Tibial nerve (tissue), 4 donors: Measurements from ENCODE around the gene KPNA4. TPM values are rescaled to one million over a fixed set of nuclear protein-coding genes. Genes with fewer than 3 reads are reported as not detected.

Experiments used
- DNase-seq, 2 donors: peaks; one replicate each; pipeline ENCODE4 v3.0.0-alpha.2; 2019; ENCODE audit warnings: low spot score in 2 of 2
- H3K27ac ChIP-seq, 4 donors: fragments of 200-600 bp; sonication (generic) in 3 of 4; one replicate each; pipeline ENCODE4 v1.5.1; 2017 to 2019; ENCODE audit warnings: mild to moderate bottlenecking in 1 of 4
- H3K27me3 ChIP-seq, 2 donors: fragments of 200-600 bp; sonication (generic) in 1 of 2; one replicate each; pipeline versions ENCODE4 v1.5.1 to v1.6.0; 2017 to 2019
- H3K36me3 ChIP-seq, 3 donors: fragments of 200-600 bp; sonication (generic); one replicate each; pipeline ENCODE4 v1.5.1; 2018 to 2019
- H3K4me1 ChIP-seq, 4 donors: fragments of 200-600 bp; sonication (generic) in 3 of 4; one replicate each; pipeline ENCODE4 v1.5.1; 2017 to 2019
- H3K4me3 ChIP-seq, 4 donors: fragments of 200-600 bp; sonication (generic) in 3 of 4; one replicate each; pipeline ENCODE4 v1.5.1; 2017 to 2019; ENCODE audit warnings: mild to moderate bottlenecking in 1 of 4, moderate library complexity in 1 of 4
- H3K9me3 ChIP-seq, 4 donors: fragments of 200-600 bp; sonication (generic) in 3 of 4; one replicate each; pipeline ENCODE4 v1.5.1; 2017 to 2019
- CTCF ChIP-seq, 5 experiments: fragments of 200-600 bp in 3 of 5; fragments of 450-650 bp in 2 of 5; sonication (generic) in 3 of 5; IDR thresholded peaks; one replicate each; pipeline ENCODE4 v1.5.1; 2016 to 2019; ENCODE audit warnings: antibody characterized with exemption in 5 of 5, mild to moderate bottlenecking in 3 of 5, moderate library complexity in 2 of 5
- EP300 ChIP-seq, 2 donors: sonication (generic); formaldehyde crosslinking; IDR thresholded peaks; one replicate each; pipeline ENCODE4 v1.6.1; 2017; ENCODE audit warnings: antibody characterized with exemption in 2 of 2, mild to moderate bottlenecking in 1 of 2
- POLR2A ChIP-seq, 2 donors: fragments of 450-650 bp; IDR thresholded peaks; one replicate each; pipeline ENCODE4 v1.6.1; 2017; ENCODE audit warnings: antibody characterized with exemption in 2 of 2, mild to moderate bottlenecking in 2 of 2, moderate library complexity in 2 of 2
- WGBS, 2 donors: methylation state at CpG; one replicate each; pipeline ENCODE4 v1.1.5; 2018; 5-methylcytosine and 5-hydroxymethylcytosine counted together
- total RNA-seq, 4 donors: library from RNA; depleted of rRNA; stranded (reverse); fragments of >200 nt; gene quantifications; one replicate each; pipeline ENCODE4 v1.1.0, GENCODE V29; 2016

Gene KPNA4
- total RNA-seq, 4 donors from 2014 or later = 27.0 to 32.4 (median 30.2) TPM

- Histone ChIP-seq H3K4me1 (peaks cover 0 to 3% (median 0%) of the 10 kb centered on the region in 4 donors), H3K4me3 (no peak overlapping the region), H3K9me3 (no peaks in the 10 kb centered on the region), H3K27me3 (no peaks in the 10 kb centered on the region), H3K36me3 (no peaks in the 10 kb centered on the region), H3K27ac (no peak overlapping the region)
- no peak for DNase-seq
- WGBS, 2 donors = 81 to 84% methylated on average over 5 of the region's 5 CpGs
- no peak for TF ChIP-seq EP300 (IDR thresholded peaks at IDR 0.05)
- no peak for TF ChIP-seq CTCF (IDR thresholded peaks at IDR 0.05)
- TF ChIP-seq POLR2A (IDR thresholded peaks at IDR 0.05) = no peak
These were observed 87.6 kb downstream of the KPNA4 start for GRCh38 chr3:160477750-160478149.

- H3K27me3 ChIP-seq = no peaks in the 10 kb centered on the region
- no peak overlapping the region for H3K27ac ChIP-seq
- DNase-seq = no peak
- no peaks in the 10 kb centered on the region for H3K36me3 ChIP-seq
- peaks cover 0 to 3% (median 0%) of the 10 kb centered on the region in 4 donors for H3K9me3 ChIP-seq
- TF ChIP-seq EP300 (IDR thresholded peaks at IDR 0.05) (no peak), CTCF (IDR thresholded peaks at IDR 0.05) (no peak), POLR2A (IDR thresholded peaks at IDR 0.05) (no peak)
- peaks cover 0 to 3% (median 0%) of the 10 kb centered on the region in 4 donors for H3K4me1 ChIP-seq
- no peak overlapping the region for H3K4me3 ChIP-seq
- WGBS, 2 donors = 89 to 93% methylated on average over 2 of the region's 2 CpGs
These were observed 89.5 kb downstream of the KPNA4 start for GRCh38 chr3:160475884-160476283.

- no peaks in the 10 kb centered on the region for H3K36me3 ChIP-seq
- H3K27ac ChIP-seq = no peak overlapping the region
- TF ChIP-seq EP300 (IDR thresholded peaks at IDR 0.05) (no peak), CTCF (IDR thresholded peaks at IDR 0.05) (no peak), POLR2A (IDR thresholded peaks at IDR 0.05) (no peak)
- peaks cover 0 to 11% (median 0%) of the 10 kb centered on the region in 4 donors for H3K9me3 ChIP-seq
- H3K27me3 ChIP-seq = no peaks in the 10 kb centered on the region
- 73 to 79% methylated on average over 2 of the region's 2 CpGs for WGBS, 2 donors
- H3K4me3 ChIP-seq = no peak overlapping the region
- no peak for DNase-seq
- H3K4me1 ChIP-seq = peaks cover 0 to 3% (median 0%) of the 10 kb centered on the region in 4 donors
These were observed 90.2 kb downstream of the KPNA4 start for GRCh38 chr3:160475153-160475552.

- no peak for TF ChIP-seq POLR2A (IDR thresholded peaks at IDR 0.05)
- no peak for TF ChIP-seq EP300 (IDR thresholded peaks at IDR 0.05)
- TF ChIP-seq CTCF (IDR thresholded peaks at IDR 0.05) = no peak
- Histone ChIP-seq H3K9me3 (peaks cover 0 to 15% (median 0%) of the 10 kb centered on the region in 4 donors), H3K4me1 (peaks cover 0 to 3% (median 0%) of the 10 kb centered on the region in 4 donors), H3K4me3 (no peak overlapping the region), H3K27ac (no peak overlapping the region), H3K27me3 (no peaks in the 10 kb centered on the region), H3K36me3 (no peaks in the 10 kb centered on the region)
- no peak for DNase-seq
These were observed 90.9 kb downstream of the KPNA4 start for GRCh38 chr3:160474416-160474838.

GRCh38 chr3:160473978-160474377 is 91.4 kb downstream of the KPNA4 start:
- DNase-seq = no peak
- Histone ChIP-seq H3K27ac (no peak overlapping the region), H3K4me3 (no peak overlapping the region), H3K9me3 (peaks cover 0 to 15% (median 0%) of the 10 kb centered on the region in 4 donors), H3K27me3 (no peaks in the 10 kb centered on the region), H3K36me3 (no peaks in the 10 kb centered on the region), H3K4me1 (peaks cover 0 to 3% (median 0%) of the 10 kb centered on the region in 4 donors)
- WGBS, 2 donors = 53 to 59% methylated on average over 1 of the region's 1 CpG
- TF ChIP-seq POLR2A (IDR thresholded peaks at IDR 0.05) (no peak), EP300 (IDR thresholded peaks at IDR 0.05) (no peak)

GRCh38 chr3:160473221-160473620 is 92.2 kb downstream of the KPNA4 start:
- H3K36me3 ChIP-seq = no peaks in the 10 kb centered on the region
- no peak overlapping the region for H3K4me3 ChIP-seq
- DNase-seq = no peak
- TF ChIP-seq CTCF (IDR thresholded peaks at IDR 0.05) (no peak), POLR2A (IDR thresholded peaks at IDR 0.05) (no peak)
- no peaks in the 10 kb centered on the region for H3K27me3 ChIP-seq
- H3K4me1 ChIP-seq = peaks cover 0 to 3% (median 0%) of the 10 kb centered on the region in 4 donors
- no peak overlapping the region for H3K27ac ChIP-seq
- 20 to 95% methylated on average over 1 of the region's 1 CpG for WGBS, 2 donors
- H3K9me3 ChIP-seq = peaks cover 0 to 15% (median 0%) of the 10 kb centered on the region in 4 donors
